Stimulated activated CD8-positive, alpha-beta memory T cell treated with anti-CD3 and anti-CD28 coated beads, Interleukin-12 subunit alpha, Interleukin-12 subunit beta, amount 100 ng/mL, for 24 hours (primary cell): ENCODE measurements around the gene PUS1.
A peak's percentile ranks its signal among the peaks of the same experiment; 100 is the strongest.
"Not testable (repeated sequence)": the region's sequence is repeated elsewhere in the genome, so short reads cannot be mapped to it uniquely, and the experiment has no call there.

Experiments used
- DNase-seq: peaks from one replicate; pipeline ENCODE4 v3.0.0-alpha.2; 2020; ENCODE audit errors: extremely low read depth

PUS1 gene

GRCh38 chr12:131934535-131934934, 5.5 kb downstream of the PUS1 start:
- no peak for DNase-seq

DNA sequence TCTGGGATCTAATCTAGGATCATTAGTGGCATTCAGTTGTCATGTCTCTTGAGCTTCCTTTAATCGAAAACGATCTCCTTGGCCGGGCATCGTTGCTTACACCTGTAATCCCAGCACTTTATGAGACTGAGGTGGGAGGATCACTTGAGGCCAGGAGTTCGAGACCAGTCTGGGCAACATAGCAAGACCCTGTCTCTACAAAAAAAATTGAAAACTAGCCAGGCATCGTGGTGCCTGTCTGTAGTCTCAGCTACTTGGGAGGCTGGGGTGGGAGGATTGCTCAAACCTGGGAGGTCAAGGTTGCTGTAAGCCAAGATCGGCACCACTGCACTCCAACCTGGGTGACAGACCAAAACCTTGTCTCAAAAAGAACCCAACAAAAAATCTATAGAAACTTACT, 9.0 kb downstream of the PUS1 start:
- DNase-seq = no peak

- no peak for DNase-seq
These were observed 9.9 kb downstream of the PUS1 start for GRCh38 chr12:131939007-131939406.

- DNase-seq = no peak
These were observed 11.1 kb downstream of the PUS1 start for GRCh38 chr12:131940141-131940547.

- no peak for DNase-seq
These were observed 12.3 kb downstream of the PUS1 start for GRCh38 chr12:131941116-131941986.

DNA sequence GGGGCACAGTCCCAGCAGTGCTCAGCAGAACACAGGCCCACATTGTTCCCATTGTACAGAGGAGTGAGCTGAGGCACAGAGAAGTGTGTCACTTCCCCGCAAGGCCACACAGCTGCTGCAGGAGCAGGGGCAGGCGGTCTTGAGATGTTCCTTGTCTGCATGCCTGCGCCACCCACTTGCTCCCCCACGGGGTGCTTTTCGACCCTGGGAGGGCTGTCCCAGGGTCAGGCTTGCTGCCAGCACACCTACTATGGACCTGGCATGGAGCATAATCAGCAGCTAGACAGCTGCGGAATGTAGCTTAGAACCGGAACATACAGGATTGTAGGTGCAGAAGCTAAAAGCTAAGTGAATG, 12.9 kb downstream of the PUS1 start:
- DNase-seq = no peak

- no peak for DNase-seq
These were observed 13.6 kb downstream of the PUS1 start for GRCh38 chr12:131942671-131943070.

GRCh38 chr12:131943389-131943788, 14.3 kb downstream of the PUS1 start:
- no peak for DNase-seq

DNA sequence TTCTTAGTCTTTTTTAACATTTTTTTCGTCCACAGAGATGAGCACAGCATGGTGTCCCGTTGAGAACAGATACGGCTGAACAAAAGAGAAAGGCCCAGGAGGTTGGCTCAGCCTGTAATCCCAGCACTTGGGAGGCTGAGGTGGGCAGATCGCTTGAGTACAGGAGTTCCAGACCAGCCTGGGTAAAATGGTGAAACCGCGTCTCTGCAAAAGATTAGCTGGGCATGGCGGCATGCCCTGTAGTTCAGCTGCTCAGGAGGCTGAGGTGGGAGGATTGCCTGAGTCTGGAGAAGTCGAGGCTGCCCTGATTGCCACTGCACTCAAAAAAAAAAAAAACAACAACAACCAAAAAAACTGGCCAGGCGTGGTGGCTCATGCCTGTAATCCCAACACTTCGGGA, 14.8 kb downstream of the PUS1 start:
- DNase-seq = no peak

DNA sequence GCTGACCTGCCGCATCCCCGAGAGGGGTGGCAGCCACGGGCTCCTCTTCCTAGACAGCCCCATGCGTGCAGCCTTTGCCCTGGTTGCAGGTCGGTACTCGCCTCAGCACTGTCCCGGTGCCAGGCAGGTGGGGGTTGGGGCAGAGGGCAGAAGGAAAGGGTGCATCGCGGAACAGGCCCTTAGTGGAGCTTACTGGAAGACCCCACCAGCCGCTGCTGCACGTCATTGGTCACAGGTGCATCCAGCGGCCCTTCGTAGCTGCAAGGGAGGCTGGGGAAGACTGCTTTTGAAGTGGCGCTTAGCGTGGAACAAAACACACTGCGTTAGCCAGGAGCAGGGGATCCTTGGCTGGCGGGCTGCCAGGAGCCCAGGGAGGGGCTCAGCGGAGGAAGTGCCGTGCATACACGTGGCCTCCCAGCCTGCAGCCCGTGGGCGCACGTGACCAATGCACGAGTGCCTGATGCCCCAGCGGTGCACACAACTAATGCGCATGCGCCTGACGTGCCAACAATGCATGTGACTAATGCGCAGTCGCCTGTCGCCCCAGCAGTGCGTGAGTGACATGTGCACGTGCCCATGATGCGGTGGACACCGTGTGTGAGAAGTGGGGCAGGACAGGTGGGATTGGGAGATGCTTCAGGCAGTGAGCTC, 15.7 kb downstream of the PUS1 start:
- no peak for DNase-seq

- no peak for DNase-seq
These were observed 17.7 kb downstream of the PUS1 start for GRCh38 chr12:131946757-131947156.

- DNase-seq = no peak
These were observed 18.5 kb downstream of the PUS1 start for GRCh38 chr12:131947482-131948027.

DNA sequence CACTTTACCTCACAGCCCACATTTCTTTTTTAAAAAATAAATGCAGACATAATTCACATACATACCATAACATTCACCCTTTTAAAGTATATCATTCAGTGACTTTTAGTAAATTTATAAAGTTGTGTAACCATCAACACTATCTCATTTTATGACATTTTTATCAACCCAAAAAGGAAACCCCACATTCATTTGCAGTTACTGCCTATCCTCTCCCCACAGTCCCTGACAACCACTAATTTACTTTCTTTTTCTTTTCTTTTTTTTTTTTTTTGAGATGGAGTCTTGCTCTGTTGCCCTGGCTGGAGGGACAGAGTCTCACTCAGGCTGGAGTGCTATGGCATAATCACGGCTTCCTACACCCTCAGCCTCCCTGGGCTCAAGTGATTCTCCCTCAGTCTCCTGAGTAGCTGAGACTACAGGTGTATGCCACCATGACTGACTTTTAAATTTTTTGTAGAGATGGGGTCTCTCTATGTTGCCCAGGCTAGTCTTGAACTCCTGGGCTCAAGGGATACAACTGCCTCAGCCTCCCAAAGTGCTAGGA, 19.2 kb downstream of the PUS1 start:
- no peak for DNase-seq

DNA sequence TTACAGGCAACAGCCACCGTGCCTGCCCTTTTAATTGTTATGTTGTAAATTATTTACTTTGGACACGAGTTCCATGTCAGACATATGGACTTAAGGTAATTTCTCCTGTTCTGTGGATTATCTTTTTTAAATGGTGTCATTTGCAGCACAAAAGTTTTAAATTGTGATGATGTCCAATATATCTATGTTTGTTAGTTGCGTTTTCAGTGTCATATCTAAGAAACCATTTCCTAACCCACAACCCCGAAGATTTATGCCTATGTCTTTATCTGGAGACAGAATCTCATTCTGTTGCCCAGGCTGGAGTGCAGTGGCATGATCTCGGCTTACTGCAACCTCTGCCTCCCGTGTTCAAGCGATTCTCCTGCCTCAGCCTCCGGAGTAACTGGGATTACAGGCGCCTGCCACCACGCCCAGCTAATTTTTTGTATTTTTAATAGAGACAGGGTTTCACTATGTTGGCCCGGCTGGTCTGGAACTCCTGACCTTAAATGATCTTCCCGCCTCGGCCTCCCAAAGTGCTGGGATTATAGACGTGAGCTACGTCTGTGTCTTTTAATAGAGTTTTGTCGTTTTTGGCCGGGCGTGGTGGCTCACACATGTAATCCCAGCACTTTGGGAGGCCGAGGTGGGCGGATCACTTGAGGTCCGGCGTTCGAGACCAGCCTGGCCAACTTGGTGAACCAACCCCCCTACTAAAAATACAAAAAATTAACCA, 19.8 kb downstream of the PUS1 start:
- DNase-seq = not testable (repeated sequence)

DNA sequence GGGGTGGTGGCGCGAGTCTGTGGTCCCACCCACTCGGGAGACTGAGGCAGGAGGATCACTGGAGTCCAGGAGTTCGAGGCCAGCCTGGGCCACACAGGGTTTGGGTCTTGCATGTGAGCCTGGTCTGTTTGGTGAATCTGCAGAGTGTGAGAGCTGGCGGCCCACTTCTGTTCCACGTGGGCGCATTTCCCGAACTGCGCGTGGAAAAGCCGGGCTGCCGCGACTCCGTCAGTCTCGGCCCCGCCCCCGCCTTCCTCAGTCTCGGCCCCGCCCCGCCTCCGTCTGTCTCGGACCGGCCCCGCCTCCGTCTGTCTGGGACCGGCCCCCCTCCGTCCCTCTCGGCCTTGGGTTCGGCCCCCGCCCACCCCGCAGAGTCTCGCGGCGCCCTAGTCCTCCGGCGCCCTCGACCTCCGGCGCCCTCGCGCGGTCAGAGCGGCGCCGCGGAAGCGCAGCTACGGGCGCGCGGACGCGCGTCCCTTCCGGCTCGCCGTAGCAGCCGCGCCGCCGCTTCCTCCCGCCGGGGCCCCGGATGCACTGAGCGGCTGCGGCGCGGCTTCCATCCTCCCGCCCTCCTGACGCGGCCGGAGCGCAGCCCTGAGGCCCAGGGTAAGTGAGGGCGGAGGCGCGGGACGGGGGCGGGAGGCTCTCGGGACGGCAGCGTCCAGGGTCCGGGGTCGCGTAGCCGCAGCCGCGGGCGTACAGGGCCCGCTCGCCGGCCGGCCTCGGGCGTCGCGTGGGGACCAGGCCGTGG, 20.5 kb downstream of the PUS1 start, which contains the start of gene EP400:
Gene EP400 (plus strand): TSS at position 512 of the 751 bp plus-strand sequence. CDS start 10,678 bp downstream, outside the sequence.
- DNase-seq = peak; percentile 87

DNA sequence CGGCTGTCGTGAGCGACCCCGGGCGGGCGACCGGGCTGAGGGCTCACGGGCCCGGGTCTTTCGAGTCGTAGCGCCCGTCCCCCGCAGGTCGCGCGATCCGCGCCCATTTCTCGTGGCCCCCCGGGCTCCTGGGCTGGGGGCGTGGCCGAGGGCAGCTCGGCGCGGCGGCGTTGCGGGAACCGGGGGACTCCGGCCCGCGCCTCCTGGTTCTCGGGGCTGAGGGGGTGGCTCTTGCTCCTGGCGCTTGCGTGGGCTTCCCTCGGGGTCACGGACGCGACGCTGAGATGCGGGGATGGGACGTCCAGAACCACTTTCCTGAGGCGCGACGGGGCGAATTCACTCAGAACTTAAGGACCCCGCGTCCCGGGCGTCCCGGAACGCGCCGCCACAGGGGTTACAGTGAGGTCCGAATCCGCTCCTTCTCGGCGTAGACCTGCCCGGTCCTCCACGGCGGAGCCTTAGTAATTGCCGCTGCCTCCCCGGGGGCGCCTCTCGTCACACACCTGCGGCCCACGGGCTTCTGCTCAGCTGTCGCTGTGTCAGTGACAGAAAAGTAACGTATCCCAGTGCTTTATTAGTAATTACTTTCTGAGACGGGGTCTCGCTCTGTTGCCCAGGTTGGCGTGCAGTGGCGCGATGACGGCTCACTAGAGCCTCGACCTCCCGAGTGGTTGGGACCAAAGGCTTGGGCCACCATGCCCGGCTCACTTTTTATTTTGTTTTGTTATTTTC, 21.3 kb downstream of the PUS1 start:
- no peak for DNase-seq

DNA sequence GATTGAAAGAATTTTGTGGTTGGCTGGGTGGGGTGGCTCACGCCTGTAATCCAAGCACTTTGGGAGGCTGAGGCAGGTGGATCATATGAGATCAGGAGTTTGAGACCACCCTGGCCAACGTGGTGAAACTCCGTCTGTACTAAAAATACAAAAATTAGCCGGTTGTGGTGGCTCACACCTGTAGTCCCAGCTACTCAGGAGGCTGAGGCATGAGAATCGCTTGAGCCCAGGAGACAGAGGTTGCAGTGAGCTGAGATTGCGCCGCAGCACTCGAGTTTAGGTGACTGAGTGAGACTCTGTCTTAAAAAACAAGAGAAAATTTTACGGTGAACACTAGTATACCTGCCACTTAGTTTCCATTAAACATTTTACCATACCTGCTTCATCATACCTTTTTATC, 24.7 kb downstream of the PUS1 start:
- DNase-seq = not testable (repeated sequence)

GRCh38 chr12:131954460-131954859, 25.4 kb downstream of the PUS1 start:
- not testable (repeated sequence) for DNase-seq

GRCh38 chr12:131959116-131959515, 30.0 kb downstream of the PUS1 start:
- no peak for DNase-seq
